Measurements from ENCODE around the gene CHSY1.

The CHSY1 gene

DNA sequence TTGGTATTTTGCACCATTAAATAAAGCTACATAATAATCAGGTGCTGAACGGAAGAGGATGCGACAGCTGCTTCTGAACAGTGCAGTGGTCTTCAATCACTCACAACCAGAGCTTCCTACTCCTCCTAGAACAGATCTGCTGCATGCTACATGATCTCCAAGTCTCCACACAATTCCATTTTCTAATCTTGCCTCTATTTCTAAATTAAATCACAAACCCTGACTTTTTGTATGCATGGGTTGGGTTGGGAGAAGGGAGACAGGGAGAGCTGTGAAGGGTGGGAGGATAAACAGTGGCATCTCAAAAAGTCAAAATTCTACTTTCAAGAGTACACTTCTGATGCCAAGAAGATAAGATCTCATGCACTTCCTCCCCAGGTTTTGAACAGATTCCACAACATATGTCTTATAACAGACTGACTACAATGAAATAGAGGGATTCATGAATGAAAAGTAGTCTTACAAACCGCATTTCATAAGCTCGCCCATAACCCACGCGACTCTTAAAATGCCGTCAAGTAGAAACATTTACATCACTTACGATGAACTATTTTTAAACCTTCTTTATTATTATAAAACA is 57.2 kb downstream of the CHSY1 start:
- TF ChIP-seq CTCF (conservative IDR thresholded peaks at IDR 0.05; ENCODE audit: low read depth, low read length), result no peak
- no peak overlapping the region for H3K4me3 ChIP-seq (ENCODE audit: low read depth, low read length)
- no peak for DNase-seq (ENCODE audit: low read depth)

GRCh38 chr15:101193806-101194545 is 57.9 kb downstream of the CHSY1 start:
- TF ChIP-seq CTCF (conservative IDR thresholded peaks at IDR 0.05; ENCODE audit: low read depth, low read length), result no peak
- DNase-seq (ENCODE audit: low read depth), result no peak
- no peak overlapping the region for H3K4me3 ChIP-seq (ENCODE audit: low read depth, low read length)

DNA sequence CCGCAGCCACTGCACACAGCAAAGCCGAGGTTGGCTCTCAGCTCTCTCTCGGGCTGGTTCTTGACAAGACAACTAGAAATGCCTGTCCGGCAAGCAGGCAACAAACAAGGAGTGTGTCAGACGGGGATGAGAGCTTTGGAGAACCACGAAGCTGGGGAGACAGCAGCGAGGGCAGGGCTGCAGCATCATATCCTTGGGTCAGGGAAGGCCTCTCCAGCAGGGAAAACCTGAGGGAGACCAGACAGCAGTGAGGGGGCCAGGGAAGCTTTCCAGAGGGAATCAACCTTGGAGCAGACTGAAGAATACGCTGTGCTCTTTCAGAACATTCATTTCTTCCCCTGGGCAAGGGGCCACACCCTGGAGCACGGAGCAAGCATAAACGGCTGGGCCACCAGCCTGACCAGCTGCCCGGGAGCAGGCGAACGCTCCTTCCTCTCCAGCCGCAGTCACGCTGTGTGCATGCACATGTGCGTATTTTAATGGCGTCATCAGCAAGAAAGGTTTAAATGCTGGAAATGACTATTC is 58.7 kb downstream of the CHSY1 start:
- no peak overlapping the region for H3K4me3 ChIP-seq (ENCODE audit: low read depth, low read length)
- DNase-seq (ENCODE audit: low read depth), result no peak
- TF ChIP-seq CTCF (conservative IDR thresholded peaks at IDR 0.05; ENCODE audit: low read depth, low read length), result no peak

- no peak overlapping the region for H3K4me3 ChIP-seq (ENCODE audit: low read depth, low read length)
- no peak for DNase-seq (ENCODE audit: low read depth)
- TF ChIP-seq CTCF (conservative IDR thresholded peaks at IDR 0.05; ENCODE audit: low read depth, low read length), result no peak
Measured at GRCh38 chr15:101192081-101192480, 59.8 kb downstream of the CHSY1 start.

GRCh38 chr15:101191242-101191641 is 60.6 kb downstream of the CHSY1 start:
- DNase-seq (ENCODE audit: low read depth), result no peak
- H3K4me3 ChIP-seq (ENCODE audit: low read depth, low read length), result no peak overlapping the region
- TF ChIP-seq CTCF (conservative IDR thresholded peaks at IDR 0.05; ENCODE audit: low read depth, low read length), result no peak

- no peak for TF ChIP-seq CTCF (conservative IDR thresholded peaks at IDR 0.05; ENCODE audit: low read depth, low read length)
- no peak for DNase-seq (ENCODE audit: low read depth)
- no peak overlapping the region for H3K4me3 ChIP-seq (ENCODE audit: low read depth, low read length)
Measured at GRCh38 chr15:101190092-101190595, 61.7 kb downstream of the CHSY1 start.
